Activated naive CD4-positive, alpha-beta T cell treated with anti-CD3 and anti-CD28 coated beads, Interleukin-2, amount 50 U/mL, for 72 hours (primary cell): ENCODE measurements around the gene VDR. TPM values are rescaled to one million over a fixed set of nuclear protein-coding genes. Genes with fewer than 3 reads are reported as not detected.
"Not testable (repeated sequence)": the region's sequence is repeated elsewhere in the genome, so short reads cannot be mapped to it uniquely, and the experiment has no call there.

Source experiments
- ATAC-seq, 2 donors: fragments of 150-1000 bp; cut with Tn5 transposase; 2 replicates each; pipeline ENCODE4 v1.10.0; 2021; ENCODE audit warnings: mild to moderate bottlenecking in 2 of 2, moderate library complexity in 2 of 2
- DNase-seq, 2 donors: peaks; one replicate each; pipeline ENCODE4 v3.0.0; 2021 to 2022; ENCODE audit warnings: low spot score in 2 of 2
- H3K27ac Mint-ChIP-seq, 2 donors: one replicate each; pipeline ENCODE4 v1.8.0; 2022; ENCODE audit warnings: mild to moderate bottlenecking in 2 of 2, mixed read lengths in 2 of 2
- H3K36me3 Mint-ChIP-seq, 2 donors: one replicate each; pipeline ENCODE4 v1.8.0; 2022; ENCODE audit warnings: mixed read lengths in 2 of 2
- H3K9me3 Mint-ChIP-seq, 2 donors: one replicate each; pipeline ENCODE4 v1.8.0; 2022; ENCODE audit warnings: mixed read lengths in 2 of 2
- total RNA-seq, 2 donors: library from RNA; stranded (reverse); gene quantifications; one replicate each; pipeline ENCODE4 v1.2.3, GENCODE V29; 2022

Gene VDR
- total RNA-seq, 2 donors from 2014 or later, result 92.4 to 133 TPM

DNA sequence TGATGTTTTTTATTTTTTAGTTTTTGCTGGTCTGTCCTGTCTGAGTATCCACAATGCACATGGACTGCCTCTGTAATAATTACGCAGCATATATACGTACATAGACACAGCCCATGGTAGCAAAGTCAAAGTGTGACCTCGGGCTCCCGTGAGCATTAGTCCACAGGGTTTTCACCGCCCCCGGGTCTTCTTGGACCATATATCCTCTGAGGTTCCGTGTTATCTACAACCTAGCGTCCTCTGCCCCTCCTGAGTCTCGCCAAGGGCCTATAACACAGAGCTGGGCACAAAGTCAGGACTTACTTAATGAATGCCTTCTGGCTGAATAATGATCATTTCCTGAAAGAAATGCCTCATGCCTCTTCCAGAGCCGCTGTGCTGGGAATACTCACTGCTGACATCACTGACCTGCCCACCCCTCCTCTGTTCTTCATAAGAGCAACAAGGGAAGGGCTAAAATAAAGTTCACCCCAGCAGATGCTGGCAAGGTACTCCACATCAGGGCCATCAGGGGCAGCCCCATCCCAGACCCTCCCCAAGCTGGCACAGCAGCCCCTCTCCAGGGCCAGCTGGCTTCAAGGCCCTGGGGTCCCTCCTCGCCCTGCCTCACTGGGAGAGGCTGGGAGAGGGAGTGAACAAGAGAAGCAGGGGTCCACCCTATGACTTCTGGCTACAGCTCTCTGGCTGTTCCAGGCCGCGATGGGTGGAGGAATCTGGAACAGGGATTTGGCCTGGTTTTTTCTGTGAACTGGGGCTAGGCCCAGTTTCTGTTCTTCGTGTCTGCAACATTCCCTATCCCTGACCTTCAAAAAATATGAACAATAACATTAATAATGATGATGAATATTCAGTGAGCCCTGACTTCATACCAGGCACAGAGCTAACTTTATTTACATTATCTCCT lies 93.0 kb downstream of the VDR start:
- peaks cover 0 to 4% of the 10 kb centered on the region in 2 donors for H3K9me3 Mint-ChIP-seq
- DNase-seq, result no peak
- no peak for ATAC-seq
- H3K36me3 Mint-ChIP-seq, result peaks cover 31 to 65% of the 10 kb centered on the region in 2 donors
- peak overlapping the region; percentile 97 to 100 for H3K27ac Mint-ChIP-seq

DNA sequence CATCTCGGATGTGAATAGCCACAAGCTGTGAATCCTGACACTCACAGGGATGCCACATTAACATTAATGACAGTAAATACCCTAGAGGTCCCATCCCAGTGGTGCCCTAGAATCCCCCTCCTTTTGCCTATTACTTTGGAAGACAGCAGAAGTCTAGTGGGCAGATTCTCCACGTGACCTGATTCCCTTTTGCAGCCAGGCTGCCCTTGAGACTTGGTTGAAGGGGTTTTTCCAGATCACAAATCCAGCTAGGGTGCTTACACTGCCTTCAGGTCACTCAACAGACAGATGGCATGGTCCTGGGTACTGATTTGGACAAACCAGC lies 93.8 kb downstream of the VDR start:
- peaks cover 31 to 58% of the 10 kb centered on the region in 2 donors for H3K36me3 Mint-ChIP-seq
- peak overlapping the region; percentile 97 to 100 for H3K27ac Mint-ChIP-seq
- no peak for ATAC-seq
- H3K9me3 Mint-ChIP-seq, result peaks cover 0 to 4% of the 10 kb centered on the region in 2 donors
- DNase-seq, result no peak

DNA sequence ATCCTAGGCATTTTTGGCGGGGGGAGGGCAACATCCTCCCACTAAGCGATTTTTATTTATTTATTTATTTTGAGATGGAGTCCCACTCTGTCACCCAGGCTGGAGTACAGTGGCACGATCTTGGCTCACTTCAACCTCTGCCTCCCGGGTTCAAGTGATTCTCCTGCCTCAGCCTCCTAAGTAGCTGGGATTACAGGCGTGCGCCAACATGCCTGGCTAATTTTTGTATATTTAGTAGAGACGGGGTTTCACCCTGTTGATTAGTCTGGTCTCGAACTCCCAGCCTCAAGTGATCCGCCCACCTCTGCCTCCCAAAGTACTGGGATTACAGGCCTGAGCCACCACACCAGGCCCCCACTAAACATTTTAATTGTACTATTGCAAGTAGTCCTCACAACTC lies 95.3 kb downstream of the VDR start:
- not testable (repeated sequence) for ATAC-seq, H3K9me3 Mint-ChIP-seq, DNase-seq
- Mint-ChIP-seq H3K36me3 (peaks cover 31 to 55% of the 10 kb centered on the region in 2 donors), H3K27ac (peak overlapping the region in 1 of 2 donors; percentile 100)

DNA sequence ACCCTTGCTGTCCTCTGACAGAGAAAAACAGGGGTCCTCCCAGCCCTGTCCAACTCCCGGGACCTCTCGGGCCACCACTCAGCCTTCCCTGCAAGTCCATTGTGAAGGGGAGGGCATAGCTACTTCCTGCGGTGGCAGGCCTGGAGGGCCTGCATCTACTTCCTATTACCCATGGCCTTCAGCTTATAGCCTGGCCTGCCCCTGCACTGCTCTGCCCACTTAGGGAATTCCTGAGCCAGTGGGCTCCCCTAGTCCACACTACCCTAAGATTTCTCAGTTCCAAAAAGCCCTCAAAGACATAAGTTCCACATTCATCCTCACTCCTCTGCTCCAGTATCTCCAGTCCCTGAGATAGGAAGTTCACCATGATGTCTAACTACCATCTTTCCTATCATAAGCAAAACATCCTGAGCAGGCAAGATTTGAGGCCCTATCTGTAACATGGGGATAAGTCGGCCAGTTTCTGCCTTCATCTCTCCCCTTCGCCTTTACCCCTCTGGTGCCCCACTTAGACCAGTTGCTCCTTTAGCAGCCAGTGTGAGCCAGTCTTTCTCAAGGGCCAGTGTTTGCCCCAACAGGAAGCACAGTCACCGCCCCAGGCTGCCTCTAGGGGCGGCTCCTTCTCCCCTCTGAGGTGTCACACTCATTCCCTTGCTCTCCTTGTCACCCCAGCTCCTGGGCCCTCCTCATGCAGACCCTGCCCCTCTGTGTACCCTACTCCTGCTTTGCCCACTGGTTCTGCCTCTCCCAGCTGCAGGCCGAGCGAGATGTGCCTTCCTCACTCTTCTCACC lies 96.0 kb downstream of the VDR start:
- peaks cover 24 to 51% of the 10 kb centered on the region in 2 donors for H3K36me3 Mint-ChIP-seq
- peak; percentile 68 to 76 for DNase-seq
- no peaks in the 10 kb centered on the region for H3K9me3 Mint-ChIP-seq
- H3K27ac Mint-ChIP-seq, result peak overlapping the region; percentile 91 to 100
- ATAC-seq, result peak; percentile 41 to 47

DNA sequence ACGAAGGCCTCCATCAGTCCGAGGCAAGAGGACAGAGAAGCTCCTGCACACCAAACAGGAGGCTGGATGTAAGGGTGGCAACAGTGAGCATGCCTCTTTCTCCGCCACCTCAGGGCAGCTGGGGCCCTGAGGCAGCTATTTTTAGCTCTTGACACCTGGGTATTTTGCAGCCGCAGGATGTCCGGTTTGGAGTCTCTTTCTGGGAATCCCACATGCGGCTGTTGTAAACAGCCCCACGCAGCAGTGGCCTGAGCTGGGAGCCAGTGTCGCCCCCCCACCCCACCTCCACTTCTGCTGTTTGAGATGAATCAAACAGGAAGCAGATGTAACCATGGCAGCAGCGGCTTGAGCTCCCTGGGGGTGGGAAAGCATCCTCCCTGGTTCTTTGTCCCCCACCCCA lies 96.7 kb downstream of the VDR start:
- H3K9me3 Mint-ChIP-seq, result no peaks in the 10 kb centered on the region
- ATAC-seq (peak; percentile 41 to 54), DNase-seq (peak; percentile 69 to 86)
- H3K36me3 Mint-ChIP-seq, result peaks cover 17 to 51% of the 10 kb centered on the region in 2 donors
- peak overlapping the region; percentile 91 to 100 for H3K27ac Mint-ChIP-seq

DNA sequence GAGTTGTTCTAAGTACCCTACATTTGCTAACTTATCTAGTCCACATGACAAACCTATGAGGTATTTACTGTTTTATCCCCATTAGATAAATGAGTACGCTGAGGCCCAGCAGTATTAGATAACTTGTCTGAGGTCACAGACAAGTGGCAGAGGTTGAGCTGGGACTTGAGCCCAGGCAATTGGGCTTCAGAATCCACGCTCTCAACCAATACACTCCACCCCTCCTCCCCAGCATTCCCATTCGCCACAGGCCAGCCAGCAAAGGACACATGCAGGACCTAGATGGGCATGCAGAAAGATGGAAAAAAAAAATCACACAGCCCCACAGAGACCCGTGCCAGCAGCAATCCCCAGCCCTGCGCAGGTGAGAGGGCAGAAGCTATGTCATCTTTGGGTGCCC lies 97.5 kb downstream of the VDR start:
- no peak for DNase-seq
- Mint-ChIP-seq H3K9me3 (no peaks in the 10 kb centered on the region), H3K27ac (peak overlapping the region; percentile 91 to 100), H3K36me3 (peaks cover 17 to 52% of the 10 kb centered on the region in 2 donors)
- no peak for ATAC-seq

DNA sequence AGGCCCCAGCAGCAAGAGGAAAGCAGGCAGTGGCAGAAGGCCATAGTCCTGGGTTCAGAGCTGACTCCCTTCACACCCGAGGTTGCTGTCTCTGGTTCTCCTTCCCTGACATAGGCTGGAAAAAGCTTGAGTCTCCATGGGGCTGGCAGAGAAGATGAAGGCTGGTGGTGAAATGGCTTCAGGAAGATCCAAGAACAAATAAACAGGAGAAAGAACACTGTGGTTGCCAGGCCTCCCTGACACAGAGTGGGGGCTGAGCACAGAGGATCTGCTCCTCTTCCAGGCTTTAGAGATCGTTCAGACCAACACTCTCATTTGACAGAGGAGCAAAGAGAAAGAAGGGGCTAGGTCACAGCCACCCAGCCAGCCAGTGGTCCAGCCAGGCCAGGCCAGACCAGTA lies 99.4 kb downstream of the VDR start:
- DNase-seq (no peak), ATAC-seq (no peak)
- Mint-ChIP-seq H3K27ac (peak overlapping the region; percentile 89 to 100), H3K36me3 (peaks cover 17 to 44% of the 10 kb centered on the region in 2 donors), H3K9me3 (no peaks in the 10 kb centered on the region)

DNA sequence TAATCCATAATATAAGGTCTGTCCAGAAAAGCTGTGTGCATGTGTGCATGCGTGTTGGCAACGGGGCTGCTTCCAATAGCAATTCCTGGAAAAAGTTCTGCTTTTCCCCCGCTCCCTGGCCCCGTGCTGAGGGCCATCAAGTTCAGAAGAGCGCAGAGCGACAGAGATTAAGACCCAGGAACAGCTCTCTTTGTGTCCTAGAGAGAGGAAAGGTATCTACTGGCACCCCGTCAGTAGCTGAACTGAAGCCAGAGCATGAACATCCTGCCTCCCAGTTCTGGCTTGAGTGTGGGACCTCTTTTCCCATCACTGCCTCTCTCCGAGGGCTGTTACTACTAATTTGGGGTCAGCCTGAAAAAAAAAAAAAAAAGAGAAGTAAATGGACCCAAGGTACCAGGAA lies 100.6 kb downstream of the VDR start:
- Mint-ChIP-seq H3K36me3 (peaks cover 17 to 41% of the 10 kb centered on the region in 2 donors), H3K27ac (peak overlapping the region; percentile 89 to 100), H3K9me3 (no peaks in the 10 kb centered on the region)
- ATAC-seq (no peak), DNase-seq (no peak)

DNA sequence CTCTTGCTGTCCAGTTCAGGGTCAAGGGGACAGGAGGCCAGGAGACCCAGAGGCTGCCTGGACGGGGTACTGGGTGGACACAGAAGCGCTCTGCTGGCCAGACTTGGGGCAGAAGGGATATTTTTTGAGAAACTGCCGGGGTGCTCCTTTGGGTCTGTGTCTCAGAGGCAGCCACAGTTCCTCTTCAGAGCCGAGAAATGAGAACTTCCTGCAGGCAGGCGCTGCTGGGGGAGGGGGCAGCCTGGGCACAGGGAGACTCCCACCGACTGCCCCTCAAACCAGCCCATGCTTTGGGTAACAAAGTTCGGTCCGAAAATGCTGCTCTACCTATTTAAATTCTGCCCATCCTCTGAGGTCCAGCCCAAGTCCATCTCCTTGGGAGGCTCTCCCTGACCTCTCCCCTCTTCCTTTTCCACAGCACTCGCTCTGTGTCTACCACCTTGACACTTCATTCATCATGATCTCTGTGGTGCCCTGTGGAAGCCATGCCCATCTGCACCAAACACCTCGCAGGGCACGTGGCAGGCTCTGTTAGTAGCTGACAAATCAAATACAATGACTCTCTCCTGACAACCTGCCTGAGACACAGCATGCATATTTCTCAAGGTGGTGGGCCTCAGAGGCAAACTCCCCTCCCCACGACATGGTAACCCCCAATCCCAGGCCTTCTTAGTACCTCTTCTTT lies 101.5 kb downstream of the VDR start:
- peak overlapping the region; percentile 97 to 100 for H3K27ac Mint-ChIP-seq
- no peaks in the 10 kb centered on the region for H3K9me3 Mint-ChIP-seq
- ATAC-seq (peak in 1 of 2 donors; percentile 9), DNase-seq (no peak)
- peaks cover 17 to 41% of the 10 kb centered on the region in 2 donors for H3K36me3 Mint-ChIP-seq

DNA sequence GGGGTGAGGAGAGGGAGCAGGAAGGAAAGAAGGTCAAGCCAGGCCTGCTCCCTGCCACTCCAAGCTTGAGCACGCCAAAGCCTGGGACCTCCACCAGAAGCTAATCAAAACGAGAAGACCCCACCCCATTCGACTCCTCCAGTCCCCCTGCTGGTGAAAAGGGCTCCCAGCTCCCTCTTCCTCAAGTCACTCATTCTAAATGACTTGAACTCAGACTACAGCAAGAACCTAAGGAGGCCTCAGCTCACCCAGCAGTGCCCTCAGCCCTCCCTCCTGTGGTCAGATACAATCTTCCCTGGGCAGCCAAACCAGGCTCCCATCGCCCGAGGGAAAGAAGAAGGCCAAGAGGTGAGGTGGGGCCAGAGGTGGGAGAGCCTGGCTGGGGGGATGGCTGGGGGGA lies 102.5 kb downstream of the VDR start:
- DNase-seq (no peak), ATAC-seq (peak in 1 of 2 donors; percentile 16)
- Mint-ChIP-seq H3K9me3 (no peaks in the 10 kb centered on the region), H3K27ac (peak overlapping the region; percentile 97 to 100), H3K36me3 (peaks cover 10 to 35% of the 10 kb centered on the region in 2 donors)

DNA sequence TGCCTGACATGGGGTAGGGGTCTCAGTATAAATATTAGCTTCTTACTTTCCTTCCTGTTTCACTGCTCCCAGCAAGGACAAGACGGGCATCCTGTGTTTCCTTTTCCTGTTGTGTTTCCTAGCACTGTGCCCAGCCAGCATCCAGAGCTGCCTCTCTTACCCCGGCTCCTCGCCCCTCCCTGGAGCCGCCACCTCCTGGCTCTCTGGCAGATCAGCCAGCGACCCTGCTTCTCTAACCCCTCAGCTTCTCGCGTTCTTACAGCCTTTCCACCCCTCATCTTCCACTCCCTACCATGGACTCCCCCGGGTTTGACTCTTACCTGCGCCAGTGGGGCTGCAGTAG lies 102.9 kb downstream of the VDR start:
- no peaks in the 10 kb centered on the region for H3K9me3 Mint-ChIP-seq

DNA sequence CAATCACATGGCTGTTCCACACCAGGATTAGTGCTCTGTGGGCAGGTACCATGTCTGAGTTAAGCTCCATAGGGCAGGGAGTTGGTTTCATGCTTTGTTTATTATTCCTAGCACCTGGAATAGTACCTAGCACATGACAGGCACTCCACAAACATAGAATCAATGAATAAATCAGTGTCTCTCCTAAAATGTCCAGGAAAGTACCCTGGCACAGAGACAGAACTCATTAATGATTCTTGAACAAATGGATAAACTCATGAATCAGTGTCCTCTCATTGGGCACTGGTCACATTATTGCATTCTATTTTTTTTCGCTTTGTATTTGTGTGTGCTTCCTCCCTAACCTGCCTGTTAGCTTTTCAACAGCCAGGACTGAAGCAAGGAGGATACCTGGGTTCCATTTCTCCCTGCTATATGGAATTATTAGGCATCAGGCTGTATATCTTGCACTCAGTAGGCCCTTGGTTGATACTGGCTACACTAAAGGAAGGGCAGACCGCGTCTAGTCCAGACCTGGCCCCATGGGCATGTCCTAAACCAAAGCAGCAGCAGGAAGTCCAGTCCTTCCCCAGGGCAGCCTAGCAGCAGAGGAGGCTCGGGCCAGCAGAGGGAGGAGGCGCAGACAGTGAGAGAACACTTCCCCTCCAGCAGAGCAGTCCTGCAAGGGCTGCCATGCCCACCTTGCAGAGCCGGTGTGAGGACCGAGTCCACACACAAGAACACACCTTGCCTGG lies 103.5 kb downstream of the VDR start:
- no peak for ATAC-seq
- H3K36me3 Mint-ChIP-seq, result peaks cover 8 to 29% of the 10 kb centered on the region in 2 donors

More for the DNA sequence above, 102.9 kb downstream of the VDR start:
- no peak for DNase-seq
- ATAC-seq, result no peak
- Mint-ChIP-seq H3K36me3 (peaks cover 8 to 31% of the 10 kb centered on the region in 2 donors), H3K27ac (peak overlapping the region; percentile 97 to 100)

DNA sequence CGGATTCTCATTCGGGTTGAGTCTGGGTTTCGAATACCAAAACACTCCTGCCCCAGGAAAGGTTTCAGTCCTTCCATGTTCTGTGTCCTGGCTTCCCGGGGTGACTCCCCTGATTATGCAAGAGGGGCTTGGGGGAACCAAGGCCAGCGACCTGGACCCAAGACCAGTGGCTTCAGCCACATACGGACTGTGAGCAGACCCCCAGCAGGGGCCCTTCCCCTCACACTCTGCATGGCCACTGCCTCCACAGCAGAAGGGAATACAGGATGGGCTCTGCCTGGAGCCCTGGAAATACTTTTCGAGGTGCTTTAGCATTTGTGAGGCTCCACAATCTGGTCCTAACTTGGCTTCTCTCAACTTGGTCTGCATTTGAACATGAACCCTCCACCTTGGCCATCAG lies 104.2 kb downstream of the VDR start:
- ATAC-seq, result no peak
- Mint-ChIP-seq H3K27ac (peak overlapping the region; percentile 92 to 100), H3K9me3 (no peaks in the 10 kb centered on the region), H3K36me3 (peaks cover 7 to 28% of the 10 kb centered on the region in 2 donors)
- no peak for DNase-seq

More for the DNA sequence above, 103.5 kb downstream of the VDR start:
- no peak for DNase-seq
- H3K27ac Mint-ChIP-seq, result peak overlapping the region; percentile 97 to 100
- H3K9me3 Mint-ChIP-seq, result no peaks in the 10 kb centered on the region

DNA sequence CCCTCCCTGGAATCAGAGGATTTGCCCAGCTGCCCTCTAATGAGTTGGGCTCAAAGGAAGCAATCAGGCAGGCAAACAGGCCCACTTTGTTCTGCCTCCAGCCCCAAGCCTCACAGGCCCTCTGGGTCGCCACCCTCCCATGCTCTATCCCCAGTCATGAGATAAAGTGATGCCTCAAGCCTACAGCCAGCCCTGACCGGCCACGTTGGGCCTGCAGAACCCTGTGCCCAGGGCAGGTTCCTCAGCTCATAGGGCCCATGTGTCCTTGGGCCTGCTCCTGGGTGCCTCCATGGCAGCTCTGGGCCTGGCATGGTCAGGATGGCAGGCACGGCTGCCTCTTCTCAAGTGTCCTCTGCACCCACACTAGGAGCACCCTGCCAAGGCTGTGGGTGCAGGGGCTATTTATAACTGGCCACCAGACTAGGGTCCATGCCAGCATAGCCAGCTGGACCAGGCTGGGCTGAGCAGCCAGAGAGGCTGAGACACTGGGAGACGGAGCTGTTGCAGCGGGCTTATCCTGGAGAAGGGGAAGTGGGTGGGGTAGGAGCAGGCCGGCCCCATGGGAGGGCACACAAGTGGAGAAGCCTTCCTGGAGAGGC lies 105.3 kb downstream of the VDR start:
- no peak for ATAC-seq
- no peak for DNase-seq
- Mint-ChIP-seq H3K27ac (peak overlapping the region; percentile 84 to 85), H3K36me3 (peaks cover 0 to 17% of the 10 kb centered on the region in 2 donors), H3K9me3 (no peaks in the 10 kb centered on the region)

DNA sequence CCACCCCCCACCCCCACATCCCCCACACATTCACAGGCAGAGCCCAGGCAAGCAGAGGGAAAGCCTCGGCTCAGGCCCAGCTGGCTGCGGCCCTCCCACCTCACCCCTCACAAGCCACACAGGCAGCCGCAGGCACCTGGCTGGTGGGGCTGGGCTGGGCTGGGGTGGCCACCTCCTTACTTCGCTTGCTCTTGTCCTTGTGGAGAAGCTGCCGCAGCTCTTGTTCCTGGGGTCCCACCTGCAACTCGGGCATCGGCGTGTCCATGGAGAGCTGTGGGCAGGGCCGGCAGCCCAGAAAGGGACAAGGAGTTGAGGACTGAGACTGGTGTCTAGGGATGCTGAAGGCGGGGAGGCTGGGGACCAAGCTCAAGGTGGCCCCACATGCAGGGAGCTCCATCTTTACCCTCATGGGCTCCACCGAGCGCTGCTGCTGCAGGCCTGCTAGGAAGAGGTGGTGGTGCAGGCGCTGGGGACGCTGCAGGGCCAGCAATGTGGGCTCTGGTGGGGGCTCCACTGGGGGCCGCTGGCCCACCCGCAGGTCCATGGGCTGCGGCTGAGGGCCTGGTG lies 106.3 kb downstream of the VDR start:
- H3K9me3 Mint-ChIP-seq, result no peaks in the 10 kb centered on the region
- H3K27ac Mint-ChIP-seq, result peak overlapping the region; percentile 84 to 88
- ATAC-seq (no peak), DNase-seq (no peak)
- H3K36me3 Mint-ChIP-seq, result peaks cover 0 to 10% of the 10 kb centered on the region in 2 donors
